ENCODE results near the gene MAP2K5. TPM values are rescaled to one million over a fixed set of nuclear protein-coding genes. Genes with fewer than 3 reads are reported as not detected.

MAP2K5 gene
- total RNA-seq, 2 donors from 2014 or later = 7.4 to 10.2 TPM

- TF ChIP-seq, protein P1, sequence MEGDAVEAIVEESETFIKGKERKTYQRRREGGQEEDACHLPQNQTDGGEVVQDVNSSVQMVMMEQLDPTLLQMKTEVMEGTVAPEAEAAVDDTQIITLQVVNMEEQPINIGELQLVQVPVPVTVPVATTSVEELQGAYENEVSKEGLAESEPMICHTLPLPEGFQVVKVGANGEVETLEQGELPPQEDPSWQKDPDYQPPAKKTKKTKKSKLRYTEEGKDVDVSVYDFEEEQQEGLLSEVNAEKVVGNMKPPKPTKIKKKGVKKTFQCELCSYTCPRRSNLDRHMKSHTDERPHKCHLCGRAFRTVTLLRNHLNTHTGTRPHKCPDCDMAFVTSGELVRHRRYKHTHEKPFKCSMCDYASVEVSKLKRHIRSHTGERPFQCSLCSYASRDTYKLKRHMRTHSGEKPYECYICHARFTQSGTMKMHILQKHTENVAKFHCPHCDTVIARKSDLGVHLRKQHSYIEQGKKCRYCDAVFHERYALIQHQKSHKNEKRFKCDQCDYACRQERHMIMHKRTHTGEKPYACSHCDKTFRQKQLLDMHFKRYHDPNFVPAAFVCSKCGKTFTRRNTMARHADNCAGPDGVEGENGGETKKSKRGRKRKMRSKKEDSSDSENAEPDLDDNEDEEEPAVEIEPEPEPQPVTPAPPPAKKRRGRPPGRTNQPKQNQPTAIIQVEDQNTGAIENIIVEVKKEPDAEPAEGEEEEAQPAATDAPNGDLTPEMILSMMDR (IDR thresholded peaks at IDR 0.05) = no peak
- no peak for DNase-seq (ENCODE audit: low spot score)
- Histone ChIP-seq H3K36me3 (no peaks in the 10 kb centered on the region), H3K4me3 (no peak overlapping the region), H3K9me3 (no peaks in the 10 kb centered on the region), H3K27ac (no peak overlapping the region), H3K27me3 (replicated peaks; ENCODE audit: insufficient read depth) (no peaks in the 10 kb centered on the region), H3K4me1 (ENCODE audit: control insufficient read depth in 1 of 2, low read depth in 2 of 2) (no peaks in the 10 kb centered on the region)
- no peak for ATAC-seq (ENCODE audit: insufficient number of reproducible peaks, low FRiP score, low read depth)
Observed at GRCh38 chr15:67504796-67505195, 37.7 kb upstream of the MAP2K5 start.

GRCh38 chr15:67505675-67506572 lies 36.6 kb upstream of the MAP2K5 start:
- Histone ChIP-seq H3K9me3 (no peaks in the 10 kb centered on the region), H3K27me3 (replicated peaks; ENCODE audit: insufficient read depth) (no peaks in the 10 kb centered on the region), H3K4me3 (no peak overlapping the region), H3K4me1 (ENCODE audit: control insufficient read depth in 1 of 2, low read depth in 2 of 2) (no peaks in the 10 kb centered on the region), H3K27ac (no peak overlapping the region), H3K36me3 (no peaks in the 10 kb centered on the region)
- TF ChIP-seq, protein P1 (IDR thresholded peaks at IDR 0.05) = no peak
- DNase-seq (ENCODE audit: low spot score) (no peak), ATAC-seq (ENCODE audit: insufficient number of reproducible peaks, low FRiP score, low read depth) (no peak)

DNA sequence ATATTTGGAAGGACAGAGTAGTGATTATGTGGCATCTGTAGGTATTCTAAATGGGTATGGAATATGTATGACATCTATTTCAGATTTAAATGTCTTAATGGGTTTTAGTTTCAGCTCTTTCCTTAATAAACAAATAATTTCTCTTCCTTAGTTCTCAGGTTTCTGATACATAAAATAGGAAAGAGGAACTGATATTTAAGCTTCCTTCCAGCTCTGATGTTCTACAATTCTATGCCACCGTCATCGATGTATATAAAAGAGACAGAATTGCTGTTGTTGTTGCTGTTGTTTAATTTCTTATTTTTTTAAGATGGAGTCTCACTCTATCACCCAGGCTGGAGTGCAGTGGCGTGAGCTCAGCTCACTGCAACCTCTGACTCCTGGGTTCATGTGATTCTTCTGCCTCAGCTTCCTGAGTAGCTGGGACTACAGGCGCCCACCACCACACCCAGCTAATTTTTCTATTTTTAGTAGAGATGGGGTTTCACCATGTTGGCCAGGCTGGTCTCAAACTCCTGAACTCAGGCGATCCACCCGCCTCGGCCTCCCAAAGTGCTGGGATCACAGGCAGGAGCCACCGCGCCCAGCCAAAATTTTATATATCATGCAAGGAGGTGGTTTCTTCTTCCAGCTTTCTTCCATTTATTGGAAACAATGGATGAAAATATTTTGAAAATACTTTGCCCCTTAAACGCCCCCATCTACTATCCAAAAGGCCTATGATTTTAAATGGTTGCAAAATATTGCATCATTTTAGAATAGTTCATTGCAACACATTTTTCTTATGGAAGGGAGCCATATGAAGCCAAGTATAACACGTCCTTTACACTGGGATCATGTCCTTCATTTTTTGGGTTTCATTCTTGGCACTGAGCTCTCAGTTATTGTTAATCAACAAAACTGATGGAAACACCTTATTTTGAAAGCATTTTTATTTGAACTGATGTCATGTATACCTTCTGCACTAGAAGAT lies 35.4 kb upstream of the MAP2K5 start:
- H3K27me3 ChIP-seq (replicated peaks; ENCODE audit: insufficient read depth) = no peaks in the 10 kb centered on the region
- H3K27ac ChIP-seq = no peak overlapping the region
- DNase-seq (ENCODE audit: low spot score) (no peak), ATAC-seq (ENCODE audit: insufficient number of reproducible peaks, low FRiP score, low read depth) (no peak)
- H3K36me3 ChIP-seq = no peaks in the 10 kb centered on the region
- H3K4me3 ChIP-seq = no peak overlapping the region
- no peaks in the 10 kb centered on the region for H3K4me1 ChIP-seq (ENCODE audit: control insufficient read depth in 1 of 2, low read depth in 2 of 2)
- no peaks in the 10 kb centered on the region for H3K9me3 ChIP-seq
- TF ChIP-seq, protein P1 (IDR thresholded peaks at IDR 0.05) = no peak

- ATAC-seq (ENCODE audit: insufficient number of reproducible peaks, low FRiP score, low read depth) = no peak
- Histone ChIP-seq H3K36me3 (no peaks in the 10 kb centered on the region), H3K4me1 (ENCODE audit: control insufficient read depth in 1 of 2, low read depth in 2 of 2) (no peaks in the 10 kb centered on the region), H3K9me3 (no peaks in the 10 kb centered on the region), H3K27ac (no peak overlapping the region), H3K4me3 (no peak overlapping the region), H3K27me3 (replicated peaks; ENCODE audit: insufficient read depth) (no peaks in the 10 kb centered on the region)
- TF ChIP-seq, protein P1 (IDR thresholded peaks at IDR 0.05) = no peak
- DNase-seq (ENCODE audit: low spot score) = no peak
Observed at GRCh38 chr15:67508407-67508806, 34.1 kb upstream of the MAP2K5 start.

DNA sequence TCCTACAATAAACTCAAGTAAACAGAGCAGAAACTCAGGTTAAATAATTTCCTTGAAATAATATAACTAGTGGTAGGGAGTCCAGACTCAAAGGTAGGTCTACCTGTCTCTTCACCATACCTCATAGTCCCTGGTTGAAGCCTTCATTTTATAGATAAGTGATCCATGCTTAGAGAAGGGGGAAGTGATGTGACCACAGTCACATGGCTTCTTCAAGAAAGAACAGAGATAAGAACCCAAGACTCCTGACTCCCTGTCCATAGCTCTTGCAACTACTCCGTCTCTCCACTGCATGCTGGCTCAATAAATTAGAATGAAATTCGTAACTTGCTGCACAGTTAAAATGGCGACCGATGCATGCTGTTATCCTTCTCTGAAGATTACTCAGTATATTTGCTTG lies 32.6 kb upstream of the MAP2K5 start:
- Histone ChIP-seq H3K27ac (no peak overlapping the region), H3K27me3 (replicated peaks; ENCODE audit: insufficient read depth) (no peaks in the 10 kb centered on the region), H3K4me1 (ENCODE audit: control insufficient read depth in 1 of 2, low read depth in 2 of 2) (no peaks in the 10 kb centered on the region), H3K36me3 (peaks cover 3% of the 10 kb centered on the region), H3K4me3 (no peak overlapping the region), H3K9me3 (no peaks in the 10 kb centered on the region)
- ATAC-seq (ENCODE audit: insufficient number of reproducible peaks, low FRiP score, low read depth) = no peak
- DNase-seq (ENCODE audit: low spot score) = no peak
- TF ChIP-seq, protein P1 (IDR thresholded peaks at IDR 0.05) = no peak
